22Rv1 (cell line): ENCODE measurements around the gene SNUPN.

ENCODE experiments used
- H3K27ac ChIP-seq: fragments of 450-650 bp; 2 replicates; pipeline ENCODE4 v1.5.1; 2017
- ZFX ChIP-seq: fragments of 450-650 bp; IDR thresholded peaks from 2 replicates; pipeline ENCODE4 v1.6.1; 2017; ENCODE audit warnings: antibody characterized with exemption, borderline replicate concordance
- TF ChIP-seq, protein P1 (sequence below): fragments of 450-650 bp; IDR thresholded peaks from 2 replicates; pipeline ENCODE4 v1.5.1; 2017; ENCODE audit warnings: mild to moderate bottlenecking

SNUPN gene

GRCh38 chr15:75669191-75669878 lies 43.8 kb upstream of the SNUPN start:
- no peak overlapping the region for H3K27ac ChIP-seq
- TF ChIP-seq, protein P1, sequence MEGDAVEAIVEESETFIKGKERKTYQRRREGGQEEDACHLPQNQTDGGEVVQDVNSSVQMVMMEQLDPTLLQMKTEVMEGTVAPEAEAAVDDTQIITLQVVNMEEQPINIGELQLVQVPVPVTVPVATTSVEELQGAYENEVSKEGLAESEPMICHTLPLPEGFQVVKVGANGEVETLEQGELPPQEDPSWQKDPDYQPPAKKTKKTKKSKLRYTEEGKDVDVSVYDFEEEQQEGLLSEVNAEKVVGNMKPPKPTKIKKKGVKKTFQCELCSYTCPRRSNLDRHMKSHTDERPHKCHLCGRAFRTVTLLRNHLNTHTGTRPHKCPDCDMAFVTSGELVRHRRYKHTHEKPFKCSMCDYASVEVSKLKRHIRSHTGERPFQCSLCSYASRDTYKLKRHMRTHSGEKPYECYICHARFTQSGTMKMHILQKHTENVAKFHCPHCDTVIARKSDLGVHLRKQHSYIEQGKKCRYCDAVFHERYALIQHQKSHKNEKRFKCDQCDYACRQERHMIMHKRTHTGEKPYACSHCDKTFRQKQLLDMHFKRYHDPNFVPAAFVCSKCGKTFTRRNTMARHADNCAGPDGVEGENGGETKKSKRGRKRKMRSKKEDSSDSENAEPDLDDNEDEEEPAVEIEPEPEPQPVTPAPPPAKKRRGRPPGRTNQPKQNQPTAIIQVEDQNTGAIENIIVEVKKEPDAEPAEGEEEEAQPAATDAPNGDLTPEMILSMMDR = no peak
- no peak for TF ChIP-seq ZFX

- TF ChIP-seq, protein P1 = no peak
- no peak for TF ChIP-seq ZFX
- no peak overlapping the region for H3K27ac ChIP-seq
Observed at GRCh38 chr15:75666823-75667501, 41.4 kb upstream of the SNUPN start.

DNA sequence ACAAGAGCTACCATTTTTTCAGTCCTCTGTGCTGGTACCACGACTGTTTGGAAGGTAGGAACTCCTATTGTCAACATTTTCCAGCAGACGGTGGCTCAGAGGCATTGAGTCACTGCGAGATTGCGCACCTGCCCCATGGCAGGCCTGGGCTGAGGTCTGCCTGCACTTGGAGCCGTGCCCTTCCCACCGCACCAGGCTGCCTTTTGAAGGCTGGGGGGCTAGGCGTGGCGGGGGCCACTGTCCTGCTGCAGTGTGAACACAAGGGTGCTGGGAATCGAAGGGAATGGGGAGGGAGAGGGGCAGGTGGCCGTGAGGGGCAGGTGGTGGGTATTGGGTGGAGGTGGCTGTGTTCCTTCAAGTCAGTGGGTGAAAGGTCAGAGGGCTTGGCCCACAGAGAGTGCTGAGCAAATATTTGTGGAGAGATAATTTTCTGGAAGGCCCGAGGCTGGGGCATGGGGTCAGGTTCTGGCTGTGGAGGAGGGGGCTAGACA lies 38.5 kb upstream of the SNUPN start:
- TF ChIP-seq, protein P1 = no peak
- TF ChIP-seq ZFX = no peak
- no peak overlapping the region for H3K27ac ChIP-seq

DNA sequence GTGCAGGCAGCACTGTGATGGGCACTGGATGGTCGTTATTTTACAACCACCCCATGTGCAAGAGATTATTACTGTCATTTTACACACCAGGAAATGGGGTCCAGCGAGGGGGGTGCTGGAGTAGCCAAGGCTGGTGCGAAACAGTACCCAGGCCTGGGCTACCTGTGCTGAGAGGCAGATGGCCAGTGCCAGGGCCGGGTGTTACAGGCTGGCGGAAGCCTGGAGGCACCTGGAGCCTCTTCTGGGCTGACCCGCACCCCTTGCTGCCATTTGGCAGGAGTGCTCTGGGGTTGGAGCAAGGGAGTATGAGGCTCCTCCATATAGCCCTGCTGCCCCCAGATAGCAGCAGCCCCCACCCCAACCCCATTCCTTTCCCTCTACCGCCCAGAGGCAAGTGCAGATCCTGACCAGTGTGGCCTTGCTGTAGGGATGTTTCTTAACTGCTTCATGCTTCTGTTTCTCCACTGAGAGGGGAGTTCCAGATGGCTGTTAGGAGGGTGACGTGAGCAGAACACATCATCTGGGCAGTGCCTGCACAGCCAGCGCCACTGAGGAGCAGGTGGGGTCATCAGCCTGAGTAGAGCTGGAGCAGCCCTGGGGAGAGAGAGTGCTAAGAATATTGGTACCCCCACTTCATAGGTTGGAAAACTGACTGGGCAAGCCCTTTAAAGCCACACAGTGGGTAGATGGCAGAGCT lies 37.4 kb upstream of the SNUPN start:
- H3K27ac ChIP-seq = no peak overlapping the region
- TF ChIP-seq, protein P1 = no peak
- no peak for TF ChIP-seq ZFX

DNA sequence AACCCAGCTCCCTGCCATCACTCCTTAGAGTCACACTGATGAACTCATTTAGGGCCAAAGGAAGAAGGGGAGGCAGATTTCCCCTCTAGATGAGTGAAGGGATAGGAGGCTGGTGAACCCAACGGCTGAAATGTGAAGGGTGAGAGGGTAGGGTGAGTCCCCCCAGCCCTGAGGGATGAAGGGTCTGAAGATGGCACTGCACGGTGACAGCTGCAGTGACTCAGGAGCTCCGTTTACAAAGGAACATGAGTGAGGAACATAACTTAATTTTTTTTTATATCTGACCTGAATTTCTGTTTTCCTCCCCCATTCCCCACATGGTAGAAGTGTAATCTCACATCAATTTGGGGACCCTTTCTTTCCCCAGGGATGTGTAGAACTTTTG lies 36.2 kb upstream of the SNUPN start:
- TF ChIP-seq ZFX = no peak
- TF ChIP-seq, protein P1 = no peak
- no peak overlapping the region for H3K27ac ChIP-seq

- H3K27ac ChIP-seq = no peak overlapping the region
- TF ChIP-seq, protein P1 = no peak
- TF ChIP-seq ZFX = no peak
Observed at GRCh38 chr15:75661100-75661755, 35.7 kb upstream of the SNUPN start.
